Stimulated activated CD8-positive, alpha-beta memory T cell treated with anti-CD3 and anti-CD28 coated beads, Interleukin-2, amount 100 ng/mL, for 1 hour (primary cell): ENCODE data around the gene DYNLL2.
"Not testable (repeated sequence)": the region's sequence is repeated elsewhere in the genome, so short reads cannot be mapped to it uniquely, and the experiment has no call there.

ENCODE experiments used
- DNase-seq, 2 donors: peaks; one replicate each; pipeline ENCODE4 v3.0.0-alpha.2; 2020; ENCODE audit warnings: low read depth in 2 of 2

The DYNLL2 gene

GRCh38 chr17:58072862-58073261 lies 10.4 kb upstream of the DYNLL2 start:
- DNase-seq = no peak

GRCh38 chr17:58073266-58073665 lies 10.0 kb upstream of the DYNLL2 start:
- DNase-seq = not testable (repeated sequence)

DNA sequence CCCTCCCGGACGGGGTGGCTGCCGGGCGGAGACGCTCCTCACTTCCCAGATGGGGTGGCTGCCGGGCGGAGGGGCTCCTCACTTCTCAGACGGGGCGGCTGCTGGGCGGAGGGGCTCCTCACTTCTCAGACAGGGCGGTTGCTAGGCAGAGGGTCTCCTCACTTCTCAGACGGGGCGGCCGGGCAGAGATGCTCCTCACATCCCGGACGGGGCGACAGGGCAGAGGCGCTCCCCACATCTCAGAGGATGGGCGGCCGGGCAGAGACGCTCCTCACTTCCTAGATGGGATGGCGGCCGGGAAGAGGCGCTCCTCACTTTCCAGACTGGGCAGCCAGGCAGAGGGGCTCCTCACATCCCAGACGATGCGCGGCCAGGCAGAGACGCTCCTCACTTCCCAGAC lies 8.8 kb upstream of the DYNLL2 start:
- DNase-seq = not testable (repeated sequence)

DNA sequence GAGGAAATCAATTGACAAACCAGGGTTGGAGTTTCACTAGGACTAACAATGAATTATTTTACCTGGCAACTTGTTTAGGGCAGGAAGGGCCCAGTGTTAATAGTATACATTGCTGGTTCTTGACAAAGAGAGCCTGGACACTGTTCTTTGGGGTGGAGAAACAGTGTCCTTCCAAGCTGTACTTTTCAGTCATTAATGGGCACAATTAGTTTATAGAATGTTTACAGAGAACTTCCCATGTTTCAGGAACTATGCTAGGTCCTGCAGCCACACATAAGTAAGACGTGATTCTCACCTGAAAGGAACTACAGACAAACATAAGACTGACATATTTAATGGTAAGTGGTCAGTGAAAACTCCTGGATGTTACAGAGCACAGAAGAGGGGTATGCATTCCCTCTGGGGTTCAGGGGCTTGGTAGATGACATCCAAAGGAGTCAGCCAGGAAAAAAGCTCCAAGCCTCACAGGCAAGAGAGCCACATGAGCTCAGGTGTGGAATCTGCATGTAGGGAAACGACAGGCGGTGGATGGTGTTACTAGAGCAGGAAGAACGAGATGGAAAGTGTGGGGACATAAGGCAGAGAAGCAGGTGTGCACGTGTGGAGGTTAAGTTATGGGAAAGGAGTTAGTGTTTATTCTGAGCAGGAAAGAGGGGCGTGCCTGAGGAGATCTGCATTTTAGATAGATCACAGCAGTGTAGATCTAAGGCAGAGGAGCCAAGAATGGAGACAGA lies 3.8 kb upstream of the DYNLL2 start:
- no peak for DNase-seq

DNA sequence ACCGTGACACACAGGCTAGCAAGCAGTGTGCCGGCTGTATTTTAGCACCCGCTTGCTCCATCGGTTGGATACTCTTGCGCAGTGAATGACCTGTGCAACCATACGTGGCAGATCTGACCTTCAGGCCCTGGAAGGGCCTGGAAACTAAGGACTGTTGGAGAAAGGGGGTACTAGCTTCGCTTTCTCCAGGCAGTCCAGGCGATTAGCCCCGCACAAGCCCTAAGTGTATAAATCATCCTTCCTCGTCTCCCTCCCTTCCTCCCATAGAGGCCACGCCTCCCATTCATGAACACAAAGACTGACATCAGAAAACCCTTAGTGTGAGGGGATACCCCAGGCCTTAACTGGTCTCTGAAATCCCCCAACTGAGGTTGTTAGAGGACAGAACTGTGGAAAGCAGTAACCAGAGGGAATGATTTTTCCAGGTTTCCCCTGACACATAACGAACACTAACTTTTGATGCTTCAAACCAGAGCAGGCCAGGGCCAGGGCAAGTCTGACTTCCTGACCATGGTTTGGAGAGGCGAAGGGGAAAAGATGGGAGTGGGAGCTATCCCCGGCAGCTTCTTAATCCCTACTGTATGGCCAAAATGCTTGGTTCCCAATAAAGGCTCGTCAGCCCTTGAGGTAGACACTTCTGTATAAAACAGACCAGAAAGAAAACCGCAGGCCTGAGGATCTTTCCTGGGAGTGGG lies 1.4 kb upstream of the DYNLL2 start:
- DNase-seq = no peak

DNA sequence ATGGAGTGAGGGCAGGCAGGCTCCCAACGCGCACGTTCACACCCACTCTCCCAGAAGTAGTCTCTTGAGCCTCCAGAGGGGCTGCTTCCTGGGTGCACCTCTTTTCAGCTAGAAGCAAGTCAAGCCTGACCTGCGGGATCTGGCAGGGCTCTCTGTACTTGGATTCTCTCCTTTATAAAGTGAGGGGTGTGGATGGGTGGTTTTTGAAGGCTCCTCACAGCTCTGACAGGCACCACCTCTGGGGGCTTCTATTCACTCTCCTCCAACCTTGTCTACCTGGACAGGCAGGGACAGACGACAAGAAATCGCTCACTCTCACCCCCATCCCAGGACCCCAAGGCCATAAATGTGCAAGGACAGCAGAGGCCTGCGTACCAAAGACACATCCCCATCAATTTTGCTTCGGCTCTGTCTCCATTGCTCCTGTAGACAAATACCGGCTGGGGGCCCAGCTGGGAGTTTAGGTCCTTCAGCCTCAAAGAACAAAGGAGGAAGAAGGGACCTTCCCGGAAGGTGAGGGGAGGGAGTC lies 814 bp upstream of the DYNLL2 start:
- DNase-seq = no peak

GRCh38 chr17:58083491-58084316 lies 485 bp downstream of the DYNLL2 start:
- DNase-seq = peak; percentile 21 to 52

- DNase-seq = no peak
These were observed 1.2 kb downstream of the DYNLL2 start for GRCh38 chr17:58084317-58084981.

- no peak for DNase-seq
These were observed 2.0 kb downstream of the DYNLL2 start for GRCh38 chr17:58085039-58085715.

DNA sequence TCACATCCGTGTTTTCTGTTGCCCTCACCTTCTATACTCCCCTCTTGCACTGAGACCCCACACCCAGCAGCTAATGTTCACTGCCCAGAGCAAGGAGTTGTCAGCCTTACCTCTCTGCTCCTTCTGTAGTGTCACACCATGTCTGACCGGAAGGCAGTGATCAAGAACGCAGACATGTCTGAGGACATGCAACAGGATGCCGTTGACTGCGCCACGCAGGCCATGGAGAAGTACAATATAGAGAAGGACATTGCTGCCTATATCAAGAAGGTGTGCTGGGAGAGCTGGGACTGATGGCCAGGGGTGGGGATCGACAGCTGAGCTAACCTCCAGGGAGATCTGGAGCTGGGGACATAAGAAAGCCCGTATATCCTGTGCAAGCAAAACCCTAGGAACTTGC lies 3.7 kb downstream of the DYNLL2 start:
- no peak for DNase-seq

GRCh38 chr17:58088624-58089023 lies 5.4 kb downstream of the DYNLL2 start:
- no peak for DNase-seq

- no peak for DNase-seq
These were observed 5.9 kb downstream of the DYNLL2 start for GRCh38 chr17:58089111-58089510.

- DNase-seq = no peak
These were observed 7.9 kb downstream of the DYNLL2 start for GRCh38 chr17:58091024-58091567.

DNA sequence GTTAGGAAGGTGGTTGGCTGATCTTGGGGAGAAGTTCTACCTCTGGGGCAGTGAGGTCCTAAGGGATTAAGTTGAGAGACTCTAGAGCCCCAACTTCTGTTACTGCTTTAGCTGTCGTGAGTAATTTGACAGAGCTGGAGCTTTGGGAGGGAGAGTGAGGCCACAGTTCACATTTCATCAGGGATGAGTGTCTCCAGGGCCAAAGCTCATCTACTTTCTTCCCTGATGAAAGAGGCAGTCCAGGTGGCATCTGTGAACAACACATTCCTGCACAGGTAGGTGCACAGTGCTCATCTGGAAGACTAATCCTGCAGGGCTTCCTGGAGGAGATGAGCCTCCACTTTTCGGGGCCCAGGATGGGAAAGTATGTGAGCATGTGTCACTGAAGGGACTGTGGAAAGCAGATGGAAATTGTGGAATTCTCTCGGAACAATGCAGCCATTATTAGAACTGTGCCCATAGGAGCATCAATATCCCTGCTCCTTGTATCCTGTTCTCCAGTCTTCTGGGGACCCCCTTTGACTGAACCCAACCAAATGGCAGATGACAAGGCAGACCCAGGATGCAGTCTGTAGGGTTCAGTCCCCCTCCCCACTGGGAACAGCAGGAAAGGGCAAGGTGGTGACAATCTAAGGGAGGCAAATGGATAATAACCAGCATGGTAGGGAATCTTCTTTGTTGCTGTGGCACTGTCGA lies 9.0 kb downstream of the DYNLL2 start:
- DNase-seq = no peak

DNA sequence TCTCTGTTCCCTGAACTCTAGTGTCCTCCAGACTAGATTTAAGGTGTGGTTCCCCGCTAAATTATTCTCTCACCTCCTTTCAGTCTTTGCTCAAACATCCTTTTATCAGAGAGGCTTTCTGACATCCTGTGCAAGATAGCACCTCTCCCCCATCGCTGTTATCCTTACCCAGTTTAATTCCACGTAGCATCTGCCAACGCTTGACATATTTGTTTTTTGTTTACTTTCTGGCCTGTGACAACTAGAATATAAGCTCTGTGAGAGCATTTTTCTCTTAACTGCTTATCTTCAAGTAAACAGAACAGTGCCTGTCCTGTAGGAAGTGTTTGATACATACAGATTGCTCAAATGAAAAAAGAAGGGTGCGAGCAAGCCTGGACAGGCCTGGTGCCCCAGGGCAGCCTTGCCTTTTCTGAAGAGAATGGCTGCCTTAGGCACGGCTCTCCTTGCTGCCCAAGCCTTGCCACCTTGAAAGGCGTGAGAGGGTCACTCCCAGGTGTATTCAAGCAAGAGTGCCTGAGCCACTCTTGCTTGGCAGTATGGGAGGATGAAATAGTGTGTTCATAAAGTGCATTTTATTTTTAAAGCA lies 9.7 kb downstream of the DYNLL2 start:
- DNase-seq = no peak

GRCh38 chr17:58094118-58094517 lies 10.9 kb downstream of the DYNLL2 start:
- DNase-seq = no peak

- DNase-seq = no peak
These were observed 13.7 kb downstream of the DYNLL2 start for GRCh38 chr17:58096892-58097291.

DNA sequence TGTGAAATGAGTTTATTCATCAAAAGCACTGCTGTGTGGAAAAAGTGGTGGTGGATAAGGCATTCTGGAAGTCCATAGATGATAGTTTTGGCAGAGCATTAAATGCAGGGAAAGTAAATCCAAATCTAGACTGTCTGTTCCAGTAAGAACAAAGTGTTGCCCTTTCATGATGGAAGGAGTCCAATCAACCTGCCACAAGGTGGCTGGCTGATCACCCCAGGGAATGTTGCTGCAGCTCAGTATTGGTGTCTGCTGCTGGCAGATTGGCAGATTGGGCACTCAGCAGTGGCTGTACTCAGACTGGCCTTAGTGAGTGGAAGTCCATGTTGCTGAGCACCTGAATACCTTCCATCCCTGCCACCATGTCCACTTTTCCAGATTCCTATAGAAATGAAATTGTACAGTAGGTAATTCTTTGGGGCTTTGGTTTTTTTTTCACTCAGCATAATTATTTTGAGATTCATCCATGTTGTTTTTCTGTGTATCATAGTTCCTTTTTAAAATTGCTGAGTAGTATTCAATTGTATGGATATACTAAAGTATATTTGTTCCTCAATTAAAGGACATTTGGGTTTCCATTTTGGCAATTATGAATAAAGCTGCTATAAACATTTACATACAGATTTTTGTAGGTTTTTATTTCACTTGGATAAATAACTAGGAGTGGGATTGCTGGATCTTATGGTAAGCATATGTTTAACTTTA lies 14.3 kb downstream of the DYNLL2 start:
- DNase-seq = no peak

GRCh38 chr17:58100506-58100905 lies 17.3 kb downstream of the DYNLL2 start:
- no peak for DNase-seq
